ENCODE results near the gene STK25.

The STK25 gene

DNA sequence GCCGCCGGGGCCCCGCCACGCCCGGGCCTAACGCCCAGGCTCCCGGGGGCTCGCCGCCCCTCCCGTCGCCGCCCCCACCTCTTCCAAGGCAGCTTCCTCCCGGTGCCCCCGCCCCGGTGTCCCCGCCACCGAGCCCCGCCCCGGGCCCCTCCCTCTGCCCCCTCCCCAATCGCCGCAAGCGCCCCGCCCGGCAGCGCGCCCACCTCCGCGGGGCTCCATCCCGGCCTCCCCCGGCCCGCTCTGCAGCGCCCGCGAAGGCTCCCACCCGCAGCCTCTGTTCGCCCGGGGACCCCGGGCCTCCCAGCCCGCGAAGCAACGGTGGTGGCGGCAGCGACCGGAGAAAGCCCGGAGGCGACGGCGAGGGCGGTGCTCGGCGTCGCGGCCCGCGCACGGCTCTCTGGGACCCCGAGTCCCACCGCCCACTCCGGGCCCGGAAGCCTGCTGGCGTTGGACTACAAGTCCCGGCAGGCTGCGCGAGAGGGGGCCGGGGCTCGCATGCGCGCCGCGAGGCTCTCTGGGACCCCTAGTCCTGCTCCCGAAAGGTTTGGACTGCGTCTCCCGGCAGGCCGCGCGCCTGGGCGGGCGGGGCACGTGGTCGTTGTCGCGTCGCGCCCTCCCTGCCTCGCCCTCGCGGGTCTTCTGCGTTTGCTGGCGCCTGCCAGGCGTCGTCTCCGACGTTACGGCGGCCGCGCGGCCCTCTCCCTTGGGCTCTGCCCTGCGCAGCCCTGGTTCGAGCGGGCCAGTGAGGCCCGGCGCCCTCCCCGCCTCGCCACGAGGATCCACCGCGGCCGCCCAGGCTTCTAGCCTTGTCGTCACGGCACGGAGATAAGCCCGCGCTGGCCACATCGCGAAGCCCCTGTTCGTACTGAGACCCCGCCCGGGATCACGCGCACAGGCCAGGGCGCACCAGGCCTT, at the start of gene STK25:
TSS of gene STK25 (minus strand) at position 345 of the 915 bp plus-strand sequence. CDS start 549 bp downstream, outside the sequence.
- DNase-seq, result peak; percentile 90

- no peak for DNase-seq
Observed at GRCh38 chr2:241556746-241557145, 48.4 kb upstream of the STK25 start.

DNA sequence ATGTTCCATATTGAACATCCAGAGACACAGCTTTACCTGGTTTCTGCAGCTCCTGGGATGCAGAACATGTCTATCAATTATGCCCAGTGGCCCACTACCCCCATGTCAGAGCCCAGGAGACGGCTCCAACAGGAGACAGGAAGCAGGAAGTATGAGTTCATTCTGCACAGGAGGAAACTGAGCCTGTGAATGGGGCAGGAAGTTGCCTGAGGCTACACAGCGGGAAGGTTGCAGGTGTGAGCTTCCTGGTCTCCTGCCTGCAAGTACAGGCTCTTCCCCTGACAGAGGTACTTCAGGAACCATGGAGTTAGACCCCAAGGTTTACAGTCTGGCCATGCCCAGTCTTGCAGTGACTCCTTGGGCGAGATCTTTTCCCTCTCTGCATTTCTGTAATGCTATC, 47.3 kb upstream of the STK25 start:
- DNase-seq, result no peak

GRCh38 chr2:241554610-241555322, 46.4 kb upstream of the STK25 start:
- DNase-seq, result no peak

- DNase-seq, result no peak
Observed at GRCh38 chr2:241553981-241554380, 45.6 kb upstream of the STK25 start.

DNA sequence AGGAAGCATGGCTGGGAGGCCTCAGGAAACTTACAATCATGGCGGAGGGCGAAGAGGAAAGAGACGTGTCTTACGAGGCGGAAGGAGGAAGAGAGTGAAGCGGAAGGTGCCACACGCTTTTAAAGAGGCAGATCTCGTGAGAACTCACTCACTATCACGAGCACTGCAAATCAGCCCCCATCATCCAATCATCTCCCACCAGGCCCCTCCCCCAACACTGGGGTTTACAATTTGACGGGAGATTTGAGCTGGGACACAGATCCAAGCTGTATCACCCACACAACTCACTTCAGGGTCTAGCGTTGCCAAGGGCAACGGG, 45.1 kb upstream of the STK25 start:
- DNase-seq, result no peak

DNA sequence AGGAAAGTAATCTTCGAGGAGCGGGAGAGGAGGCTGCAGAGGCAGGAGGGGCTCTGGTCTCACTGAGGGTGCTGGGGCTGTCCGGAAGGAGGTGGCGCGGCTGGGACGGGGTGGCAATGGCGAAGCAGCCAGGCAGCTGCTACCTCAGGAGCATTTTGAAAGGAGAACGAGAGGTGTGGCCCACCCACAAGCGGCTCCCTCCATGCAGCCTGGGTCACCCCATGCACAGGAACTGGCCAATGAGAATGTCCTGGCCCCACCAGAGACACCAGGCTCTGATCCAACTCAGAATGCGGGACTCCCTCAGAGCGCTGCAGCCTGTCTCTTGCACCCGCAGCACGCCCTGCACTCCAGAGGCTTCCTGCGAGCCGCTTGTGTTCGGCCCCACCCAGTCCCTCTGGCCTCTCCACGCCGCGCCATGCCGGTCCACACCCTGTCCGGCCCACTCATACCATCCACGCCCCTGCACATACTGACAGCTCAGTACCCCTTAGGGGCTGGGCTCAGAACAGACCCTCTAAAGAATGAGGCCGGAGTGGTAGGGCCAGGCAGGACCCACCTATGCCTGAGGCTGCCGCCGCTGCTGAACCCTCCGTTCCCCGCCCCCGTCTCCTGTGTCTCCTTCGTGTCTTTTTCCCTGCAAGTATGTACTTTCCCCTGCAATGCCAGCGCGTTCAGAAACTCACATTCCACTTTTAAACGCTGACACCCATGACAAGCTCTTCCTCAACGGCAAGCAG, 43.8 kb upstream of the STK25 start:
- DNase-seq, result no peak

- no peak for DNase-seq
Observed at GRCh38 chr2:241551599-241551997, 43.2 kb upstream of the STK25 start.

DNA sequence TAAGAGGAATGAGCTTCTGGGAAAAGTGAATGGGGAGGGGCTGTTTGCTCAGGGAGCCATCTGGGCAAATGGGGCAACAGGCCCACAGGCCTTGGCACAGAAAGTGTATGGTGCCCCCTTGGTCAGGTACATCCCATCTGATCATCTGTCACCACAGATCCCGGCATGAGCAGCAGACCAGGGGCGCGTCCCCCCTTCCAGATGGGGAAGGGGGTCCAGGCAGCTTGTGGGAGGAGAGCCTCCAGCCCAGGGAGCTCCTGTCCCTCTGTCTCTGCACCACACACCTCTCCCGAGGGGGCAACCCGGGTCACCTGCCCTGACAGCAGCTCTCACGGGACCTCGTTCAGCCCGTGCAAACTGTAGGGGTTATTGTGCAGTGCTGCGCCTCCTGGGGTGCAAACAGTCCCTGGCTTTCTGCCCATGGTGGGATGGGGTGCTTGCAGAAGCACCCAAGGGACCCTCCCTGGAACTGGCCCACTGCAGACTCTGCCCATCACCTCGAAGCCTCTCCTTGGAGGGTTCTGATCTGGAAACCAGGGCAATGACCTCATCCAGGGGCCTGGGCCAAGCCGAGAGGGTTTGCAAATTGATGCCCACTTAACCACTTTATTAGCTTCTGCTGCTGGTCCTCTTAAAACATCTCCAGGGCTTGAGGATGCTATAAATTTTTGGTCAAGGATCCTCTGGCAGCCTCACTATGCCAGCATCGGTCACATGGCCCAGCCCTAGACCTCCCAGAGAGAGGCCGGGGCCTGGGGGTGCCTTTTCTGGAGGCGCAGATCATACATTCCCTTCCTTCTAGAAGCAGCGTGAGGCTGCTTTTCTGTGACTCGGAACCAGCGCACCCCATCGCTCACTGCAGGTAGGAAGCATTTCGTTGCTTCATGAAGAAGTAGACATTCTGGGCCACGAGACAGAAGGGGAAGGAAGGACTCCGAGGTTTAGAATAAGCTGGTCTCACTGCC, 42.5 kb upstream of the STK25 start:
- no peak for DNase-seq

GRCh38 chr2:241548451-241548835, 40.1 kb upstream of the STK25 start:
- no peak for DNase-seq

- no peak for DNase-seq
Observed at GRCh38 chr2:241547781-241548450, 39.5 kb upstream of the STK25 start.

DNA sequence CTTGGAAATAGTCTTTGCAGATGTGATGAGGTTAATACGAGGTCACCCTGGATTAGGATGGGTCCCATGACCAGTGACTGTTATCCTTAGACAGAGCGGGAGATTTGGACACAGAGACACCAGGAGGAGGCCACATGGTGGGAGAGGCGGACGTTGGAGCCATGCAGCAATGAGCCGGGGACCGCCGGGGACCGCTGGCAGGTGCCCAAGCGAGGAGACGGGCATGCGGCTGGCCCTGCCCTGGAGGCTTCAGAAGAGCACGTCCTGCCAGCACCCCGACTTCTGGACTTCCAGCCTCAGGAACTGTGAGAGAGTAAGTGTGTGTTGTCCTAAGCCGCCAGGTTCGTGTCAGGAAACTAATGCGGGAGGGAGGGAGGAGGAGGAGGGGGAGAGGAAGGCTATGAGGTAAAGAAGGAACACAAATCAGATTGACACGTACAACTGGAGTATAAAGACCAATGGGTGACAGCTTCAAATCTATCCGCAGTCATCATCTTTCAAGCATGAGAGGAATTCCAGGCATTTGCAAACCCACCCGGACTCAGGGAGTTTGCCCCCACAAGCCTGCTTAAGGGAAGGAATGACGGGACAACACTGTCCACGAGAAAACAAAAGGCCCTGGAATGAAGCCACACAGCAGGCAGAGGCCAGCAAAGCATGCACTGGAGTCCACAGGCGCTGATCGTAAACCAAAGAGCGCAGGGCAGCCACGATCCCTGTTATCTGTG, 38.6 kb upstream of the STK25 start:
- peak; percentile 67 for DNase-seq

GRCh38 chr2:241545523-241546473, 37.4 kb upstream of the STK25 start:
- no peak for DNase-seq

- no peak for DNase-seq
Observed at GRCh38 chr2:241545106-241545505, 36.7 kb upstream of the STK25 start.

DNA sequence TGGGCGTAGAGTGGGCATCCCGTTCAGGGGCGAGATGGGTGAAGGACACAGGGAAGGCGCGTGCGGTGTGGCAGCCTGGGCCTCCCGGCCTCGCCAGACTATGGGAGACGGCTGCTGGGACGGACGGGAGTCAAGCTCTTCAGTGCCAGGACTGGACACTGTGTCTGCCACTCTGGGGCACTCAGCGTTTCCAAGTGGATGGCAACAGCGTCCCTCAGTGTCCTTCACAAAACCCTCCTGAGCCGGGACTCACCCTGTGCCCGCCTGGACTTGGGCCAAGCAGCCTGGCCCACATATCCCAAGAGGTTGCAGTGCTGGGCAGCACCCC, 33.9 kb upstream of the STK25 start:
- no peak for DNase-seq

DNA sequence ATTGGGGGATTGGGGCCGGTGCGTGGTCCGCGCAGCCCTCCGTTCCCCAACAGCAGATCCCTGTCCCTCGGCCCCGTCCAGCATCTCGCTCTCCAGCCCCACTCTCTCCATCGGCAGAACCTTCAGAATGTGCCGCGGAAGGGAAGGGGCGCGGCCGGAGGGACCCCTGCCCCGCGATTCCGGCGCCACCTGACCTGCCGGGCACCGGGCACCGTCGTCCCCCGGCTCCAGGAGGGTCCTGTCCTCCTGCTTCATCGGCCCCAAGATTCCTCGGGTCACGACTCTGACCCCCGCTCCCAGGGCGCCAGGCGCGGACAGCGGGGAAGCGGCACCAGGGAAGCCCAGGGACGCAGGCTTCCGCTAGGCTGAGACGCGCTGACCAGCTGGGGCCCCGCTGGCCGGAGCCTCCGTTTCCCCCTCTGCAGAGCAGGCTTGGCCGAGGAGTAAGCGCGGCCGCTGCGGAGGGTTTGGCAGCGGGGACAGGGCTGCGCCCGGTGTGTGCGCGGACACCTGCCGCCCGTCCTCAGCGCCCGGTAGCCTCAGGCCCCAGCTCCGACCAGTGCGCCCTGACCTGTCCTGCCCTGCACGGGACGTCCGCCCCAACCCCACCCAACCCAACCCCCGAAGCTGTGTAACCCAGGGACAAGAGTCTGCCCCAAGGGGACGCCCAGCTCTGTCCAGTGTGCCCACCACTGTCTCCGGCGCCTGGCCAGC, 33.3 kb upstream of the STK25 start:
- DNase-seq, result no peak

GRCh38 chr2:241540771-241541561, 32.6 kb upstream of the STK25 start:
- DNase-seq, result peak; percentile 62

- DNase-seq, result no peak
Observed at GRCh38 chr2:241540401-241540770, 32.0 kb upstream of the STK25 start.
